ENCODE data around the gene EPS8L3. TPM values are rescaled to one million over a fixed set of nuclear protein-coding genes. Genes with fewer than 3 reads are reported as not detected.

EPS8L3 gene
- polyA plus RNA-seq, 1 donor (not counting 4 experiments of a cell fraction or from before 2014, with no cell fraction given): not detected

- Histone ChIP-seq H4K20me1 (ENCODE audit: control insufficient read depth, extremely low read depth, insufficient read depth, low read length) (no peaks in the 10 kb centered on the region), H3K27ac (ENCODE audit: control insufficient read depth, insufficient read depth, low read length) (no peak overlapping the region), H3K27me3 (ENCODE audit: control insufficient read depth, extremely low read depth, insufficient read depth, low read length) (no peaks in the 10 kb centered on the region), H3K36me3 (ENCODE audit: control insufficient read depth in 2 of 2, extremely low read depth in 1 of 2, insufficient read depth in 2 of 2, low read length in 2 of 2) (no peaks in the 10 kb centered on the region), H3K9me3 (ENCODE audit: control insufficient read depth, low read depth, low read length) (no peaks in the 10 kb centered on the region), H2AFZ (ENCODE audit: control insufficient read depth, low read length) (no peak overlapping the region), H3K4me2 (ENCODE audit: control insufficient read depth, extremely low read depth, insufficient read depth, low read depth, low read length) (no peak overlapping the region), H3K9ac (ENCODE audit: control insufficient read depth, extremely low read depth, insufficient read depth, low read length) (no peak overlapping the region), H3K4me1 (ENCODE audit: control insufficient read depth, extremely low read depth, insufficient read depth, low read length) (peaks cover 22% of the 10 kb centered on the region), H3K79me2 (ENCODE audit: control insufficient read depth, insufficient read depth, low read length) (no peaks in the 10 kb centered on the region), H3K9me1 (ENCODE audit: control insufficient read depth, extremely low read depth, insufficient read depth, low read length) (no peaks in the 10 kb centered on the region), H3K4me3 (ENCODE audit: control insufficient read depth in 2 of 3, extremely low read depth in 1 of 3, insufficient read depth in 2 of 3, low read depth in 1 of 3, low read length in 3 of 3) (no peak overlapping the region)
- TF ChIP-seq EZH2 (IDR thresholded peaks at IDR 0.05; ENCODE audit: low read length) (no peak), CTCF (optimal IDR thresholded peaks at IDR 0.05 in 1 of 3, IDR thresholded peaks at IDR 0.05 in 1 of 3, conservative IDR thresholded peaks at IDR 0.05 in 1 of 3; ENCODE audit: extremely low read depth in 1 of 3, insufficient read depth in 2 of 3, low read length in 3 of 3) (no peak)
- dilution Hi-C loops (cut with MboI; ENCODE audit: extremely low pct_ligation_motif_present, low sequenced_read_pairs): no loop called here
- no peak for FAIRE-seq
- DNase-seq (ENCODE audit: low read depth, low spot score): no peak
Observed at GRCh38 chr1:109794319-109795132, 30.8 kb upstream of the EPS8L3 start.

DNA sequence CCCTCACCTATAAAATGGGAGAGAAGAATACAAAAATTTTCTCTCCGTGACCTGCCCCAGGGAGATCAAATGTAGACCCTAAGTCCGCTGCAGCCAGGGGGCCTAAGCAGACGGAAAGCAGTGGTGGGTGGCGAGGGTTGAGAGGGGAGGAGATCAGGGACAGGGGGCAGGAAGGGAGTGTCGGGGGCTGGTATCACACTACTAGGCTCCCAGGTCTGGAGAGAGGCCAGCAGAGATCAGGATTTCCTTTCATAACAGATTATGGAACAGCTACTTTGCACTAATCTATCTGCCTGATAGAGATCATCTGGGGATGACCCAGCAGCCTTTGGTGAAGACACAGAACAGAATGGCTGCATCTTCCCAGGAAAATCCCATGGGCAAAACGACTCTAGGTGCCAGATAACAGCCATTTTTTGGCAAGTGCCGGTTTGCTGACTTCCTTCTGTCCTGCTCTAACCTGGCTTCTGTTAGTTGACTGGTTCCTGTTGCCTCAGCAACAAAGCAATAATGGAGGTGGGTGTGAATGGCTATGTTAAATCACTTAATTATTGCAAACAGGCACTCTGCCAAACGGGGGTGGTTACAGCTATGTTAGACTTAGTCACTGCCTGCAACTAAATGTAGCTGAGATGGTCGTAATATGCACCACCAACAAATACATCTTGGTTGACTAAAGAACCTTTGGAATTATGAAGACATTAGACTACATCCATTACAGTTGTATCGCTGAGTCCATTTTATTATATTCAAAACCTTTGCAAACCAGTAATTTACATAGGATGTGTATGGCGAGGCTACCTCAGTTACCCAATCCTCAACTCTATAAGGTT lies 30.0 kb upstream of the EPS8L3 start:
- no peaks in the 10 kb centered on the region for H3K9me3 ChIP-seq (ENCODE audit: control insufficient read depth, low read depth, low read length)
- peak overlapping the region; percentile 56 for H3K4me2 ChIP-seq (ENCODE audit: control insufficient read depth, extremely low read depth, insufficient read depth, low read depth, low read length)
- no peaks in the 10 kb centered on the region for H4K20me1 ChIP-seq (ENCODE audit: control insufficient read depth, extremely low read depth, insufficient read depth, low read length)
- no peak overlapping the region for H3K9ac ChIP-seq (ENCODE audit: control insufficient read depth, extremely low read depth, insufficient read depth, low read length)
- no peaks in the 10 kb centered on the region for H3K27me3 ChIP-seq (ENCODE audit: control insufficient read depth, extremely low read depth, insufficient read depth, low read length)
- no peaks in the 10 kb centered on the region for H3K9me1 ChIP-seq (ENCODE audit: control insufficient read depth, extremely low read depth, insufficient read depth, low read length)
- peak overlapping the region; percentile 42 for H2AFZ ChIP-seq (ENCODE audit: control insufficient read depth, low read length)
- peaks cover 22% of the 10 kb centered on the region for H3K4me1 ChIP-seq (ENCODE audit: control insufficient read depth, extremely low read depth, insufficient read depth, low read length)
- TF ChIP-seq CTCF (optimal IDR thresholded peaks at IDR 0.05 in 1 of 3, IDR thresholded peaks at IDR 0.05 in 1 of 3, conservative IDR thresholded peaks at IDR 0.05 in 1 of 3; ENCODE audit: extremely low read depth in 1 of 3, insufficient read depth in 2 of 3, low read length in 3 of 3) (no peak), EZH2 (IDR thresholded peaks at IDR 0.05; ENCODE audit: low read length) (no peak)
- FAIRE-seq: no peak
- dilution Hi-C loops (cut with MboI; ENCODE audit: extremely low pct_ligation_motif_present, low sequenced_read_pairs): no loop called here
- DNase-seq (ENCODE audit: low read depth, low spot score): no peak
- no peaks in the 10 kb centered on the region for H3K79me2 ChIP-seq (ENCODE audit: control insufficient read depth, insufficient read depth, low read length)
- no peaks in the 10 kb centered on the region for H3K36me3 ChIP-seq (ENCODE audit: control insufficient read depth in 2 of 2, extremely low read depth in 1 of 2, insufficient read depth in 2 of 2, low read length in 2 of 2)
- H3K27ac ChIP-seq (ENCODE audit: control insufficient read depth, insufficient read depth, low read length): no peak overlapping the region
- no peak overlapping the region for H3K4me3 ChIP-seq (ENCODE audit: control insufficient read depth in 2 of 3, extremely low read depth in 1 of 3, insufficient read depth in 2 of 3, low read depth in 1 of 3, low read length in 3 of 3)

Measured in keratinocyte (primary cell).